Fibroblast of peridontal ligament (primary cell): ENCODE measurements around the gene ZNRF1.

ENCODE experiments used
- DNase-seq: peaks from one replicate; pipeline ENCODE4 v3.0.0-alpha.2; 2010; ENCODE audit errors: extremely low read depth

Gene ZNRF1

GRCh38 chr16:75026239-75026891, 27.5 kb downstream of the ZNRF1 start:
- peak; percentile 96 for DNase-seq

DNA sequence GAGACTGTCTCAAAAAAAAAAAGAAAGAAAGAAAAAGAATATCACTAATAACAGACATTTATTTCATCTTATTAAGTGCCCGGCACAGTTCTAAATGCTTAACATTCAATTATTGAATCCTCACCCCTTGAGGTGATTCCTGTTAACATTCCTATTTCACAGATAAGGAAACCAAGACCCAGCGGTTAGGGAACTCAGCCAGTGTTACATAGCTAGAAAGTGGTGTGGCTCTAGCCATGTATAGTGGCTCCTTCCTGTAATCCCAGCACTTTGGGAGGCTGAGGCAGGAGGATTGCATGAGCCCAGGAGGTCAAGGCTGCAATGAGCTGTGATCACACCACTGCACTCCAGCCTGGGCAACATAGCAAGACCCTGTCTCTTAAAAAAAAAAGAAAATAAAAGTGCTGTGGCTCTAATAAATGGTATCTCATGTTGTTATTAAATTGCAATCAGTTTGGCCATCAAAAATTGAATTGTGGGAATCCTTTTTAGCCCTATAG, 28.1 kb downstream of the ZNRF1 start:
- DNase-seq, result no peak

GRCh38 chr16:75027520-75028300, 28.9 kb downstream of the ZNRF1 start:
- DNase-seq, result no peak

- no peak for DNase-seq
Observed at GRCh38 chr16:75028544-75029135, 29.8 kb downstream of the ZNRF1 start.

GRCh38 chr16:75029854-75030253, 31.0 kb downstream of the ZNRF1 start:
- DNase-seq, result peak; percentile 44

DNA sequence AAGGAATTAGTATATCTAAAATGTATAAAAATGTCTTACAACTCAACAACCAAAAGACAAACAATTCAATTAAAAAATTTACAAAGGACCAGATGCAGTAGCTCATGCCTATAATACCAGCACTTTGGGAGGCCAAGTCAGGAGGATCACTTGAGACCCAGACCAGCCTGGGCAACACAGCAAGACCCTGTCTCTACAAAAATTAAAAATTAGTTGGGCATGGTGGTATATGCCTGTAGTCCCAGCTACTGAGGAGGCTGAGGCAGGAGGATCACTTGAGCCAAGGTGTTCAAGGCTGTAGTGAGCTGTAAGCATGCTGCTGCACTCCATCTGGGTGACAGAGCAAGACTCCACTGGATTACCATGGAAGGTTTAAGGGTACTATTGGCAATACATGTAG, 33.8 kb downstream of the ZNRF1 start:
- DNase-seq, result no peak

DNA sequence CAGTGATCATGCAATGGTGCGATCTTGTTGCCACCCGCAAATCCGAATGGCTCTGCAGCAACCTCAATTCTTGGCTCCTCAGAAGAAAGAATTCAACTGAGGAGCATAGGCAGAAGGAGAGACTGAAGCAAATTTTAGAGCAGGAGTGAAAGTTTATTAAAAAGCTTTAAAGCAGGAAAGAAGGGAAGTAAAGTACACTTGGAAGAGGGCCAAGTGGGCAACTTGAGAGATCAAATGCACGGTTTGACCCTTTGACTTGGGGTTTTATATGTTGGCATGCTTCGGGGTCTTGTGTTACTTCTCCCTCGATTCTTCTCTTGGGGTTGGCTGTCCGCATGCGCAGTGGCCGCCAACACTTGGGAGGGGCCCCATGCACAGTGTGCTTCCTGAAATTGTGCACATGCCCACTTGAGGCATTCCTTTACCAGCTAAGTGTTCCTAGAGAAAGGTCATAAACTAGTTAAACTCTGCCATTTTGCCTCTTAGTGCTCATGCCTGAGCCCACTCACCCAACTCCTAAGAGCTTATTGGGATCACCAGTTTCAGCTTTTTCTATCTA, 36.7 kb downstream of the ZNRF1 start:
- no peak for DNase-seq

- DNase-seq, result no peak
Observed at GRCh38 chr16:75038036-75038858, 39.4 kb downstream of the ZNRF1 start.

DNA sequence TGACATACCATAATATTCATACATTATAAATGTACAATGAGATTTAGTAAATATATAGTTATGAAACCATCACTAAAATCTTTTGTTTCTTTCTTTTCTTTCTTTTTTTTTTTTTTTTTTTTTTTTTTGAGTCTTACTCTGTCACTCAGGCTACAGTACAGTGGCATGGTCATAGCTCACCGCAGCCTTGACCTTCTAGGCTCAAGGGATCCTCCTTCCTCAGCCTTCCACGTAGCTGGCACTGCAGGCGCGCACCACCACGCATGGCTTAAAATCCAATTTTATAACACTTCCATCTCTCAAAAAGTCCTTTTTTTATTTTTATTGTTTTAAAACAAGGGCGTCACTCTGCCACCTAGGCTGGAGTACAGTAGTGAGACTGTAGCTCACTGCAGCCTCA, 41.1 kb downstream of the ZNRF1 start:
- no peak for DNase-seq

DNA sequence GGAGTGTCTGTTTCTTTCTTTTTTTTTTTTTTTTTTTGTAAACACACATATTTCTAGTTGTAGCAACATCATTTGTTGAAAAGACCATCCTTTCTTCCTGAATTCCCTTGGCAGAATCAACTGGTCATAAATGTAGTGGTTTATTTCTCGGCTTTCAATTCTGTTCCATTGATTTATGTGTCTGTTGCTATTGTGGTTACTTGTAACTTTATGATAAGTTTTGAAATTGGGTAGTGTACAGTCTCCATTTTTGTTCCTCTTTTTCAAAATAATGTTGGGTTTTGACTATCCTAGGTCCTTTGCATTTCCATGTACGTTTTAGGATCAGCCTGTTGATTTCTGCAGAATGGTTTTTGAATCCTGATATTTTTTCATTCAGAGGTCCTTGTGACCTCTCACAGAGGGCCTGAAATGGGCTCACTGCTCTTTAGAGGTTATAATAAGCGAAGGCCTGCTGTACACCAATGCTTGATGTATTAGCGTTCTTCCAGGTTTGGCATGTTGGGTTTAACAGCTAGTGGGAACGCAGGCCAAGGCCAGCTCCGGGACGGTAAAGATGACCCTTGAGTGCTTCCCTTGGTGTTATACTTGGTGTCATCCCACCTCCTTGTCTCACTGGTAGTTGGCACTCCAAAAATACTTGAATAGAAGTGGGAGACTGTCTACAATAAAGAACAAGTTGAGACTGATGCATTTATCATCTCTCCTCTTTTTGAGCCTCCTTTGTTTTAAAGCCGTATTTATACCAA, 43.8 kb downstream of the ZNRF1 start:
- DNase-seq, result no peak

DNA sequence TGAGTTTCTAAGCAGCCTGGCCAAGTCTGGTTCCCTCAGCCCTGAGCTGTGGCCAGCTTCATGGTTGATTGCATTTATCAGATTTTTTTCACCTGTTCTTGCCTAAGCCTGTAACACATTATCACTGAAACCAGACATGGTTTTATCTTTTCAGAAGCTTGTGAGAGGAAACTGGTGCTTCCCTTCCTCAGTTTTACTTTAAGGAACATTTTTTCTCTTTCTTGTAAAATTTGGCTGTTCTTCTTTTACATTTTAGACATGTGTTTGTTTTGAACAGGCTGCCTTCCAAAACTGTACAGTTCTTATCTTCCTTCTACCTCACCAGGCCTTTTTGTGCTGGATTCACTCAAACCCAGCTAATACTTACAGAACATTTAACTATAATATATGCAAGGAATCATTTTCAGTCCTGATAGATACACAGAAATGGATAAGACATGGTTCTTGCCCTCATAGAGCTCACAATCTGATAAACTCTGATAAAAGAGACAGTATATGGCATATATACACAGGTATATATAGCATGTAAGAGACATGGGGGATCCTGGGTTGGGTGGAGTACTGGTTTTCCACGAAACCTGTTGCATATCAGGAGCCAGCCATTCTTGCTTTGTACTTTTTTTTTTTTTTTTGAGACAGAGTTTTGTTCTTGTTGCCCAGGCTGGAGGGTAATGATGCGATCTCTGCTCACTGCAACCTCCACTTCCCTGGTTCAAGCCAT, 44.5 kb downstream of the ZNRF1 start:
- no peak for DNase-seq

DNA sequence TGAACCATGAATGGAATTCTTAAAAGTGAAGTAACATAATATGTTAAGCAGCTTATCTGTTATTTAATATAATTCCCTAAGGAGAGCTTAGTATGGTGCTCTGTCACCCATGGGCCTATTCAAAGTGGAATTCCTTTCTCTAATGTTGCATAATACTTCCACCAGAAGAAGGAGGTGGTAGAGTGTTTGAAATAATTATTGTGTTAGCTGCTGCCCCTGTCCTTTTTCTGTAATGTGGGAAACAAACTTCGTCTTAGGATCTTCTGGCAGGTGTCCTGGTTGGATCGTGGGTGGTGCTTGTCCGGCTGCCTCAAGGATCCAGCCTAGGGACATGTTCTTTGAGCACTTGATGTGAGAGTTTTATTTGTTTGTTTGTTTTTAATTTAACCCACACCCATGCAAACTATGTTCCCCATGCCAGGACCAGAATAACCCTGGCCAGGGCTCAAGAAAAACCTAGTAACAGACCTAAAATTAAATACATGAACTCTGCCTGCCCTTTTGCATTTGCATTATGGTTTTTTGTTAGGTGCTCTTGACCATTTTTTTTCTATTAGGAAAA, 46.1 kb downstream of the ZNRF1 start:
- DNase-seq, result peak; percentile 19

DNA sequence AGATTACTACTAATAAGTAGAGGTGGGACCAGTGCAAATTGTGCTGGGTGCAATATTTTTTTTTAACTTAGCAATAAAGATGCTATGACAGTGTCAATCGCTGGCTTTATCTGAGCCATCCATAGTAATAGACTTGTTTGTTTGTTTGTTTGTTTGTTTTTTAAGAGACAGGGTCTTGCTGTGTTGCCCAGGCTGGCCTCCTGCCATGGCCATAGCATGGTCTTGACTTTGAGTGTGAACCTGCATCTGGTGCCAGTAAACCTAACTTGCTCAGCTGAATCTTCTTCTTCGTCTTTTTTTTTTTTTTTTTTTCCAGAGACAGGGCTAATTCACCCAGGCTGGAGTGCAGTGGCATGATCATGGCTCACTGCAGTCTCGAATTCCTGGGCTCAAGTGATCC, 46.6 kb downstream of the ZNRF1 start:
- no peak for DNase-seq

GRCh38 chr16:75048054-75048453, 49.2 kb downstream of the ZNRF1 start:
- DNase-seq, result no peak

GRCh38 chr16:75048530-75048929, 49.7 kb downstream of the ZNRF1 start:
- no peak for DNase-seq

GRCh38 chr16:75052481-75053202, 53.8 kb downstream of the ZNRF1 start:
- no peak for DNase-seq

DNA sequence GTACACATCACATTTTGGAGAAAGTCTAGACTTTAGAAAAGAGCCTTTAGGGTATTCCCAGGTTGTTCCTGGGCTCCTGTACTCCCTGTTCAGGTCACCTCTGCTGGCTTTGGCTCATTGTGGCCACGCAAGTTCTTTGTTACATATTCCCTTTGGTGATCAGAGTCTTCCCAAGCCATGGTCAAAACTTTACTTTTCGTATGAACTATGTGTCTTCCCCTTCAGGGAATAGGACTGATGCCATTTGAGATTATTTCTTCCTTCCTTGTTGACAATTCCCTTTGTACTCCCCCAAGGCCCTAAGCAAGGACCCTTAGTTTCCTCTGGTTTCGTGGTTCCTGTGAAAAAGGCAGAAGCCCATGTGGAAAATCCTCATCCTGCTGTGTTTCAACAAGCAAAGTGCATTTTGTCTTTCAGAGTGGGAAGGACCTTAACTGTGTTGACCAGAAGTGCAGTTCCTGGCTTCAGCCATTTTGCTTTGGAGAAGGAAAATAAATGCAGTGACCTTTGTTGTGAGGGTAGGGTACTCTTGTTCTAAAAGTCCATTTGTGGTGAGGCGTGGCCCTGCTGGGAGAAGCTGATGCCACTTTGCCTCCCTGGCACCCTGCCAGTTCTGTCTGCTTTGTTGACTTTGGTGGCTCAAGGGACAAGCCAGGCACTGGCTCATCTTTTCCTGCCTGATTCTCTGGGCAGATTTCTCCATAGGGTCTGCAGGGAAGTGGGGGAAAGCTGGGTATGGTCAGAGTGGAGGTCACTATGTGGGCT, 55.1 kb downstream of the ZNRF1 start:
- no peak for DNase-seq

GRCh38 chr16:75054556-75054947, 55.7 kb downstream of the ZNRF1 start:
- DNase-seq, result no peak

- no peak for DNase-seq
Observed at GRCh38 chr16:75058806-75059205, 60.0 kb downstream of the ZNRF1 start.
